T-helper 9 cell (primary cell): ENCODE data around the gene DNAJA3.

Source experiments
- DNase-seq: peaks from one replicate; pipeline ENCODE4 v3.0.0-alpha.2; 2020

DNAJA3 gene

GRCh38 chr16:4407543-4408322, 17.9 kb upstream of the DNAJA3 start:
- DNase-seq, result no peak

- DNase-seq, result no peak
Observed at GRCh38 chr16:4408323-4408690, 17.4 kb upstream of the DNAJA3 start.

- no peak for DNase-seq
Observed at GRCh38 chr16:4409081-4409932, 16.4 kb upstream of the DNAJA3 start.

GRCh38 chr16:4410335-4411075, 15.2 kb upstream of the DNAJA3 start:
- DNase-seq, result no peak

GRCh38 chr16:4411684-4412083, 14.0 kb upstream of the DNAJA3 start:
- DNase-seq, result no peak

- DNase-seq, result no peak
Observed at GRCh38 chr16:4412159-4412558, 13.5 kb upstream of the DNAJA3 start.

GRCh38 chr16:4412854-4413253, 12.8 kb upstream of the DNAJA3 start:
- no peak for DNase-seq

GRCh38 chr16:4414187-4414917, 11.3 kb upstream of the DNAJA3 start:
- DNase-seq, result peak; percentile 71

GRCh38 chr16:4415538-4416199, 10.0 kb upstream of the DNAJA3 start:
- peak; percentile 55 for DNase-seq

GRCh38 chr16:4416200-4417032, 9.3 kb upstream of the DNAJA3 start, which contains the start of gene CORO7:
TSS of gene CORO7 (minus strand) at chr16:4416596. CDS start at chr16:4416518, 78 bp downstream.
- peak; percentile 99 for DNase-seq

- no peak for DNase-seq
Observed at GRCh38 chr16:4419402-4419959, 6.2 kb upstream of the DNAJA3 start.

- DNase-seq, result no peak
Observed at GRCh38 chr16:4420505-4421105, 5.1 kb upstream of the DNAJA3 start.

GRCh38 chr16:4426021-4426684, 485 bp downstream of the DNAJA3 start:
- no peak for DNase-seq

- DNase-seq, result no peak
Observed at GRCh38 chr16:4426722-4427372, 1.2 kb downstream of the DNAJA3 start.

- DNase-seq, result no peak
Observed at GRCh38 chr16:4428500-4428899, 2.8 kb downstream of the DNAJA3 start.

- DNase-seq, result no peak
Observed at GRCh38 chr16:4431023-4431422, 5.4 kb downstream of the DNAJA3 start.

GRCh38 chr16:4433228-4433627, 7.6 kb downstream of the DNAJA3 start:
- no peak for DNase-seq

GRCh38 chr16:4433914-4434787, 8.5 kb downstream of the DNAJA3 start:
- DNase-seq, result no peak
